HCT116 (cell line): ENCODE results near the gene ZNF532. TPM values are rescaled to one million over a fixed set of nuclear protein-coding genes. Genes with fewer than 3 reads are reported as not detected.

Experiments used
- ATAC-seq: fragments of 200-7000 bp; cut with Tn5 transposase; 2 replicates; pipeline ENCODE4 v1.9.1; 2020; ENCODE audit warnings: mild to moderate bottlenecking, moderate library complexity
- BruUV-seq: library from RNA; stranded (reverse); fragments of 400-500 nt; replicated peaks from 2 replicates; lab custom pipeline; 2021; lab: Mats Ljungman, UMichigan
- CTCF ChIA-PET: fragments of 300-600 bp; sonication (Branson Sonifier 250); formaldehyde crosslinking; loops from one replicate; lab custom pipeline; 2021; ENCODE audit warnings: antibody characterized with exemption; lab: Charles Lee
- POLR2A ChIA-PET: fragments of 300-600, 350-600 bp; sonication (Branson Sonifier 250); formaldehyde crosslinking; loops from one replicate; lab custom pipeline; 2021; ENCODE audit warnings: antibody characterized with exemption; lab: Charles Lee
- RAD21 ChIA-PET, 2 experiments: fragments of 300-600 bp; sonication (Branson Sonifier 250); formaldehyde crosslinking; loops; one replicate each; lab custom pipeline; 2023; ENCODE audit warnings: low total read pairs in 2 of 2; ENCODE audit not compliant: uncharacterized antibody in 2 of 2, unreplicated experiment in 2 of 2, low non-redundant PET in 1 of 2; lab: Charles Lee
- DNase-seq: peaks from one replicate; pipeline ENCODE4 v3.0.0-alpha.2; 2010; ENCODE audit warnings: low read depth, low spot score
- H2AFZ ChIP-seq: fragments of 200-600 bp; shearing (Covaris generic), sonication (generic); 2 replicates; pipeline ENCODE4 v1.6.1; 2017; ENCODE audit warnings: low read depth, mixed run types, mixed read lengths, antibody characterized with exemption, low read length; ENCODE audit not compliant: poor library complexity, severe bottlenecking
- H3K27ac ChIP-seq: 2 replicates; pipeline ENCODE4 v1.5.1; 2012; ENCODE audit warnings: low read depth, low read length
- H3K27me3 ChIP-seq: fragments of 200-600 bp; sonication (generic); 2 replicates; pipeline ENCODE4 v1.6.1; 2016; ENCODE audit warnings: mixed run types, low read length, mixed read lengths; ENCODE audit not compliant: insufficient read depth
- H3K36me3 ChIP-seq, 2 experiments: fragments of 200-500 bp in 1 of 2; fragments of 200-600 bp in 1 of 2; sonication (Bioruptor generic) in 1 of 2; sonication (generic) in 1 of 2; 2 replicates each; pipeline versions ENCODE4 v1.5.1 to v1.6.1; 2014 to 2016; ENCODE audit warnings: low read length in 2 of 2, inconsistent platforms in 1 of 2, mixed read lengths in 1 of 2, mixed run types in 1 of 2; ENCODE audit not compliant: insufficient read depth in 2 of 2, control insufficient read depth in 1 of 2
- H3K4me1 ChIP-seq, 2 experiments: fragments of 200-600 bp in 1 of 2; sonication (generic) in 1 of 2; 2 replicates each; pipeline versions ENCODE4 v1.5.1 to v1.6.1; 2012 to 2017; ENCODE audit warnings: low read length in 2 of 2, inconsistent platforms in 1 of 2, mild to moderate bottlenecking in 1 of 2, mixed read lengths in 1 of 2, mixed run types in 1 of 2, moderate library complexity in 1 of 2; ENCODE audit not compliant: insufficient read depth in 2 of 2, control insufficient read depth in 1 of 2
- H3K4me2 ChIP-seq: fragments of 200-600 bp; sonication (generic); 2 replicates; pipeline ENCODE4 v1.6.1; 2017; ENCODE audit warnings: mixed run types, low read length, mixed read lengths
- H3K4me3 ChIP-seq, 2 experiments: fragments of 200-600 bp in 1 of 2; sonication (generic) in 1 of 2; replicated peaks in 1 of 2; 2 replicates each; pipeline ENCODE4 v1.5.1; 2011 to 2016; ENCODE audit warnings: low read length in 2 of 2, control low read depth in 1 of 2, low read depth in 1 of 2, mild to moderate bottlenecking in 1 of 2, mixed read lengths in 1 of 2, mixed run types in 1 of 2
- H3K79me2 ChIP-seq: fragments of 200-600 bp; sonication (generic); 2 replicates; pipeline ENCODE4 v1.6.1; 2017; ENCODE audit warnings: mild to moderate bottlenecking, mixed run types, low read length, moderate library complexity, mixed read lengths; ENCODE audit not compliant: insufficient read depth
- H3K9ac ChIP-seq: fragments of 200-600 bp; sonication (generic); 2 replicates; pipeline ENCODE4 v1.6.1; 2016; ENCODE audit warnings: low read length, mixed read lengths
- H3K9me2 ChIP-seq: fragments of 200-600 bp; sonication (generic), shearing (Covaris generic); 2 replicates; pipeline ENCODE4 v1.6.1; 2017; ENCODE audit warnings: mixed run types, mild to moderate bottlenecking, moderate library complexity; ENCODE audit not compliant: insufficient read depth
- H3K9me3 ChIP-seq, 2 experiments: fragments of 200-500 bp in 1 of 2; fragments of 200-600 bp in 1 of 2; sonication (Bioruptor generic) in 1 of 2; sonication (generic) in 1 of 2; 2 replicates each; pipeline ENCODE4 v1.6.1; 2014 to 2017; ENCODE audit warnings: low read length in 2 of 2, mixed read lengths in 2 of 2, inconsistent platforms in 1 of 2, low read depth in 1 of 2, mild to moderate bottlenecking in 1 of 2, mixed run types in 1 of 2, moderate library complexity in 1 of 2; ENCODE audit not compliant: control insufficient read depth in 1 of 2, insufficient read depth in 1 of 2
- H4K20me1 ChIP-seq: fragments of 200-600 bp; sonication (generic), shearing (Covaris generic); 2 replicates; pipeline ENCODE4 v1.6.1; 2017; ENCODE audit warnings: mixed run types, mild to moderate bottlenecking, moderate library complexity; ENCODE audit not compliant: insufficient read depth
- CBX3 ChIP-seq: IDR thresholded peaks from 2 replicates; pipeline ENCODE4 v1.6.1; 2012; ENCODE audit warnings: low read depth
- CEBPB ChIP-seq: IDR thresholded peaks from 2 replicates; pipeline ENCODE4 v1.6.1; 2012; ENCODE audit warnings: low read depth
- ELF1 ChIP-seq: IDR thresholded peaks from 2 replicates; pipeline ENCODE4 v1.6.1; 2012; ENCODE audit warnings: low read depth, borderline replicate concordance
- EZH2phosphoT487 ChIP-seq: fragments of 200-600 bp; IDR thresholded peaks from 2 replicates; pipeline ENCODE4 v1.6.1; 2018; ENCODE audit warnings: antibody characterized with exemption, borderline replicate concordance
- FOSL1 ChIP-seq: IDR thresholded peaks from 2 replicates; pipeline ENCODE4 v1.6.1; 2012; ENCODE audit warnings: low read depth
- JUND ChIP-seq: IDR thresholded peaks from 2 replicates; pipeline ENCODE4 v1.6.1; 2012
- POLR2A ChIP-seq: IDR thresholded peaks from 2 replicates; pipeline ENCODE4 v1.7.0; 2011; ENCODE audit warnings: borderline replicate concordance; ENCODE audit not compliant: insufficient read depth, insufficient read length; ENCODE audit errors: extremely low read depth
- SP1 ChIP-seq: IDR thresholded peaks from 2 replicates; pipeline ENCODE4 v1.6.1; 2012; ENCODE audit warnings: low read depth
- TCF7L2 ChIP-seq: IDR thresholded peaks from 2 replicates; pipeline ENCODE4 v1.7.0; 2011; ENCODE audit warnings: borderline replicate concordance, inconsistent platforms; ENCODE audit not compliant: insufficient read depth, insufficient read length; ENCODE audit errors: extremely low read depth
- YY1 ChIP-seq: IDR thresholded peaks from 2 replicates; pipeline ENCODE4 v1.6.1; 2011; ENCODE audit warnings: low read length, low read depth, moderate library complexity, mild to moderate bottlenecking; ENCODE audit not compliant: insufficient replicate concordance; ENCODE audit errors: extremely low read depth
- ZFX ChIP-seq: fragments of 450-650 bp; IDR thresholded peaks from 2 replicates; pipeline ENCODE4 v1.6.1; 2017
- intact Hi-C: fragments of 100-400 bp; cut with micrococcal nuclease; formaldehyde crosslinking; loops from 2 replicates; pipeline ENCODE4 v1.10.0; 2022
- total RNA-seq: library from RNA; stranded (reverse); gene quantifications from one replicate; pipeline ENCODE4 v1.2.1, GENCODE V29; 2021; ENCODE audit not compliant: unreplicated experiment
- TF ChIP-seq, protein P1 (sequence below), 3 experiments: fragments of 200-600 bp in 1 of 3; sonication (generic) in 1 of 3; IDR thresholded peaks in 2 of 3; conservative IDR thresholded peaks in 1 of 3; 2 replicates each; pipeline ENCODE4 v1.5.1; 2012 to 2017; ENCODE audit warnings: low read depth in 2 of 3, low read length in 2 of 3, antibody characterized with exemption in 1 of 3, borderline replicate concordance in 1 of 3, control low read depth in 1 of 3, mild to moderate bottlenecking in 1 of 3, mixed read lengths in 1 of 3, mixed run types in 1 of 3, moderate library complexity in 1 of 3; ENCODE audit not compliant: insufficient read depth in 1 of 3
- TF ChIP-seq, protein P2 (sequence below): IDR thresholded peaks from 2 replicates; pipeline ENCODE4 v1.6.1; 2012; ENCODE audit warnings: low read depth
- TF ChIP-seq, protein P3 (sequence below): IDR thresholded peaks from 2 replicates; pipeline ENCODE4 v1.6.1; 2012

The ZNF532 gene
- total RNA-seq, 1 experiment from 2014 or later, result 11.6 TPM

DNA sequence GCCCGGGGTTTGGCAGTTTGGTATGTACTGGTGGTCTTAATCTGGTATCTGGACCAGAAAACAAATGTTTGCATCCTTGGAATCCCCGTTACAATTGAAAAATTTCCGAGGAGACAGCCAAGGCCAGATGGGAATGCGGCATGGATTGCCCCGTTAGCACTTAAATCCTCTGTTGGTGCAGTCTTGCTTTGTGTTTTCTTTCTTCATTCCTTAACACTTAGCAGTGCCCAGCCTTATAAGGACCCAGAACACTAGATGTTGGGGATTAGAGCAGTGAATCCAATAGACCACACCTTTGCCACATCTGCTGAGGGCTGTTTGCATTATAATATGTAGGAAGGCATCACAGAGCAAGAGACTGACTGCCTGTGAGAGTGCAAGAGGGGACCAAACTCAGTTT is 12.8 kb upstream of the ZNF532 start:
- ChIA-PET RAD21 (no interaction called here), CTCF (no interaction called here), POLR2A (no interaction called here)
- no peak overlapping the region for H3K4me3 ChIP-seq
- H3K9me2 ChIP-seq, result no peaks in the 10 kb centered on the region
- no peaks in the 10 kb centered on the region for H3K27me3 ChIP-seq
- H3K27ac ChIP-seq, result no peak overlapping the region
- no peak for DNase-seq
- H3K4me2 ChIP-seq, result no peak overlapping the region
- H3K4me1 ChIP-seq, result peaks cover 0 to 6% of the 10 kb centered on the region in 2 experiments; a peak in 2 of 4 replicates
- intact Hi-C loops, result no loop called here
- no peak overlapping the region for H2AFZ ChIP-seq
- H3K36me3 ChIP-seq, result no peaks in the 10 kb centered on the region
- TF ChIP-seq, protein P1, sequence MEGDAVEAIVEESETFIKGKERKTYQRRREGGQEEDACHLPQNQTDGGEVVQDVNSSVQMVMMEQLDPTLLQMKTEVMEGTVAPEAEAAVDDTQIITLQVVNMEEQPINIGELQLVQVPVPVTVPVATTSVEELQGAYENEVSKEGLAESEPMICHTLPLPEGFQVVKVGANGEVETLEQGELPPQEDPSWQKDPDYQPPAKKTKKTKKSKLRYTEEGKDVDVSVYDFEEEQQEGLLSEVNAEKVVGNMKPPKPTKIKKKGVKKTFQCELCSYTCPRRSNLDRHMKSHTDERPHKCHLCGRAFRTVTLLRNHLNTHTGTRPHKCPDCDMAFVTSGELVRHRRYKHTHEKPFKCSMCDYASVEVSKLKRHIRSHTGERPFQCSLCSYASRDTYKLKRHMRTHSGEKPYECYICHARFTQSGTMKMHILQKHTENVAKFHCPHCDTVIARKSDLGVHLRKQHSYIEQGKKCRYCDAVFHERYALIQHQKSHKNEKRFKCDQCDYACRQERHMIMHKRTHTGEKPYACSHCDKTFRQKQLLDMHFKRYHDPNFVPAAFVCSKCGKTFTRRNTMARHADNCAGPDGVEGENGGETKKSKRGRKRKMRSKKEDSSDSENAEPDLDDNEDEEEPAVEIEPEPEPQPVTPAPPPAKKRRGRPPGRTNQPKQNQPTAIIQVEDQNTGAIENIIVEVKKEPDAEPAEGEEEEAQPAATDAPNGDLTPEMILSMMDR (IDR thresholded peaks at IDR 0.05 in 2 of 3, conservative IDR thresholded peaks at IDR 0.05 in 1 of 3; ENCODE audit: borderline replicate concordance in 1 of 3, insufficient read depth in 1 of 3, low read depth in 2 of 3, low read length in 2 of 3), result no peak
- TF ChIP-seq SP1 (no peak), JUND (no peak), ZFX (no peak), POLR2A (no peak), FOSL1 (no peak), EZH2phosphoT487 (no peak), TCF7L2 (no peak), CEBPB (no peak), CBX3 (no peak), YY1 (no peak), ELF1 (no peak)
- TF ChIP-seq, protein P2, sequence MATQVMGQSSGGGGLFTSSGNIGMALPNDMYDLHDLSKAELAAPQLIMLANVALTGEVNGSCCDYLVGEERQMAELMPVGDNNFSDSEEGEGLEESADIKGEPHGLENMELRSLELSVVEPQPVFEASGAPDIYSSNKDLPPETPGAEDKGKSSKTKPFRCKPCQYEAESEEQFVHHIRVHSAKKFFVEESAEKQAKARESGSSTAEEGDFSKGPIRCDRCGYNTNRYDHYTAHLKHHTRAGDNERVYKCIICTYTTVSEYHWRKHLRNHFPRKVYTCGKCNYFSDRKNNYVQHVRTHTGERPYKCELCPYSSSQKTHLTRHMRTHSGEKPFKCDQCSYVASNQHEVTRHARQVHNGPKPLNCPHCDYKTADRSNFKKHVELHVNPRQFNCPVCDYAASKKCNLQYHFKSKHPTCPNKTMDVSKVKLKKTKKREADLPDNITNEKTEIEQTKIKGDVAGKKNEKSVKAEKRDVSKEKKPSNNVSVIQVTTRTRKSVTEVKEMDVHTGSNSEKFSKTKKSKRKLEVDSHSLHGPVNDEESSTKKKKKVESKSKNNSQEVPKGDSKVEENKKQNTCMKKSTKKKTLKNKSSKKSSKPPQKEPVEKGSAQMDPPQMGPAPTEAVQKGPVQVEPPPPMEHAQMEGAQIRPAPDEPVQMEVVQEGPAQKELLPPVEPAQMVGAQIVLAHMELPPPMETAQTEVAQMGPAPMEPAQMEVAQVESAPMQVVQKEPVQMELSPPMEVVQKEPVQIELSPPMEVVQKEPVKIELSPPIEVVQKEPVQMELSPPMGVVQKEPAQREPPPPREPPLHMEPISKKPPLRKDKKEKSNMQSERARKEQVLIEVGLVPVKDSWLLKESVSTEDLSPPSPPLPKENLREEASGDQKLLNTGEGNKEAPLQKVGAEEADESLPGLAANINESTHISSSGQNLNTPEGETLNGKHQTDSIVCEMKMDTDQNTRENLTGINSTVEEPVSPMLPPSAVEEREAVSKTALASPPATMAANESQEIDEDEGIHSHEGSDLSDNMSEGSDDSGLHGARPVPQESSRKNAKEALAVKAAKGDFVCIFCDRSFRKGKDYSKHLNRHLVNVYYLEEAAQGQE, result no peak
- TF ChIP-seq, protein P3, sequence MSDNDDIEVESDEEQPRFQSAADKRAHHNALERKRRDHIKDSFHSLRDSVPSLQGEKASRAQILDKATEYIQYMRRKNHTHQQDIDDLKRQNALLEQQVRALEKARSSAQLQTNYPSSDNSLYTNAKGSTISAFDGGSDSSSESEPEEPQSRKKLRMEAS, result no peak
- ATAC-seq, result no peak
- no peaks in the 10 kb centered on the region for H3K9me3 ChIP-seq
- no peaks in the 10 kb centered on the region for H3K79me2 ChIP-seq
- no peaks in the 10 kb centered on the region for H4K20me1 ChIP-seq
- no peak overlapping the region for H3K9ac ChIP-seq
- BruUV-seq, result no TSS peak
